BJ (cell line): Measurements from ENCODE around the gene THAP4. TPM values are rescaled to one million over a fixed set of nuclear protein-coding genes. Genes with fewer than 3 reads are reported as not detected.
"Not testable (repeated sequence)": the region's sequence is repeated elsewhere in the genome, so short reads cannot be mapped to it uniquely, and the experiment has no call there.

Experiments used
- CTCF ChIA-PET: fragments of 350-600 bp; formaldehyde crosslinking; extraction: SDS; loops from one replicate; lab custom pipeline; 2021; ENCODE audit warnings: antibody characterized with exemption, inconsistent platforms; lab: Yijun Ruan, JAX
- POLR2A ChIA-PET: fragments of 300-600 bp; sonication (Branson Sonifier 250); formaldehyde crosslinking; extraction: SDS; loops from one replicate; lab custom pipeline; 2021; ENCODE audit warnings: antibody characterized with exemption; lab: Charles Lee
- DNase-seq: peaks from one replicate; pipeline ENCODE4 v3.0.0-alpha.2; 2011; ENCODE audit warnings: low read depth
- H3K27me3 ChIP-seq: 2 replicates; pipeline ENCODE4 v1.6.0; 2011; ENCODE audit warnings: low read length; ENCODE audit not compliant: control insufficient read depth, insufficient read depth
- H3K36me3 ChIP-seq: 2 replicates; pipeline ENCODE4 v1.5.1; 2011; ENCODE audit warnings: low read length; ENCODE audit not compliant: control insufficient read depth, insufficient read depth
- H3K4me3 ChIP-seq: 2 replicates; pipeline ENCODE4 v1.5.1; 2011; ENCODE audit warnings: low read depth, mild to moderate bottlenecking, control low read depth, low read length
- polyA plus RNA-seq: library from polyadenylated mRNA; depleted of rRNA; stranded (reverse); fragments of >200 nt; gene quantifications from 2 replicates; pipeline ENCODE4 v1.2.3, GENCODE V29; 2011
- TF ChIP-seq, protein P1 (sequence below): IDR thresholded peaks from 2 replicates; pipeline ENCODE4 v1.5.1; 2011; ENCODE audit warnings: low read depth, mild to moderate bottlenecking, control low read depth, inconsistent platforms, low read length, moderate library complexity; ENCODE audit not compliant: insufficient read depth

THAP4 gene
- polyA plus RNA-seq, 1 experiment = 50.4 TPM

DNA sequence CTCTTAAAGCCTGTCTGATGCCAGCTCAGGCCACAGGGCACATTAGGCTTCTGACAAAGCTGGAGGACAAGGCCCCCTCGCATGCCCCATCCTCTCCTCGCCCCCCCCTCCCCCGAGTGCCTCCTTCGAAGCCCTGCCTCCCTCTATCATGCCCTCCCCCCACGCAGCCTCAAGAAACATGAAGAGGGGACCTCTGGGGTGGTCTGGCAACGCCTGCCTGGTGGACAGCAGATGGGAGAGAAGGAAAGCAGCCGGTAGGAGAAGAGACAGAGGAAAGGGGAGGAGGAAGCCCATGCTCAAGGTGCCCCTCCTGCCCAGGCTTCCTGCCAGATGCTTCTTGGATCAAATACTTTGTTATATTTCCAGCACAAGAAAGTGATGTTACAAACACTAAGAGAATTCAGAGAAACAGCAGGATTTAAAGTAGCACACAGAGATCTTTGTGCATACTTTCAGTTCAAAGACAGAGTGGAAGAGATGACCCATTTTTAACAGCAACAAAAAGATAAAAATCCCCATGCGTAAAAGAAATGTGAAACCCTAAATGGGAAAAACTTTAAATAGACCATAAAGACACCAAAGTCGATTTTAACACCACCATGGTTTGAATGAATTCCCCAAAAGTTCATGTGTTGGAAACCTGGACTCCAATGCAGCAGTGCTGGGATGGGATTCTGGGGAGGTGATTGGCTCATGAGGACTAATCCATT lies 59.4 kb downstream of the THAP4 start:
- ChIA-PET CTCF (no interaction called here), POLR2A (no interaction called here)
- Histone ChIP-seq H3K27me3 (no peaks in the 10 kb centered on the region), H3K36me3 (peaks cover 9% of the 10 kb centered on the region), H3K4me3 (no peak overlapping the region)
- DNase-seq = no peak
- TF ChIP-seq, protein P1, sequence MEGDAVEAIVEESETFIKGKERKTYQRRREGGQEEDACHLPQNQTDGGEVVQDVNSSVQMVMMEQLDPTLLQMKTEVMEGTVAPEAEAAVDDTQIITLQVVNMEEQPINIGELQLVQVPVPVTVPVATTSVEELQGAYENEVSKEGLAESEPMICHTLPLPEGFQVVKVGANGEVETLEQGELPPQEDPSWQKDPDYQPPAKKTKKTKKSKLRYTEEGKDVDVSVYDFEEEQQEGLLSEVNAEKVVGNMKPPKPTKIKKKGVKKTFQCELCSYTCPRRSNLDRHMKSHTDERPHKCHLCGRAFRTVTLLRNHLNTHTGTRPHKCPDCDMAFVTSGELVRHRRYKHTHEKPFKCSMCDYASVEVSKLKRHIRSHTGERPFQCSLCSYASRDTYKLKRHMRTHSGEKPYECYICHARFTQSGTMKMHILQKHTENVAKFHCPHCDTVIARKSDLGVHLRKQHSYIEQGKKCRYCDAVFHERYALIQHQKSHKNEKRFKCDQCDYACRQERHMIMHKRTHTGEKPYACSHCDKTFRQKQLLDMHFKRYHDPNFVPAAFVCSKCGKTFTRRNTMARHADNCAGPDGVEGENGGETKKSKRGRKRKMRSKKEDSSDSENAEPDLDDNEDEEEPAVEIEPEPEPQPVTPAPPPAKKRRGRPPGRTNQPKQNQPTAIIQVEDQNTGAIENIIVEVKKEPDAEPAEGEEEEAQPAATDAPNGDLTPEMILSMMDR = no peak

DNA sequence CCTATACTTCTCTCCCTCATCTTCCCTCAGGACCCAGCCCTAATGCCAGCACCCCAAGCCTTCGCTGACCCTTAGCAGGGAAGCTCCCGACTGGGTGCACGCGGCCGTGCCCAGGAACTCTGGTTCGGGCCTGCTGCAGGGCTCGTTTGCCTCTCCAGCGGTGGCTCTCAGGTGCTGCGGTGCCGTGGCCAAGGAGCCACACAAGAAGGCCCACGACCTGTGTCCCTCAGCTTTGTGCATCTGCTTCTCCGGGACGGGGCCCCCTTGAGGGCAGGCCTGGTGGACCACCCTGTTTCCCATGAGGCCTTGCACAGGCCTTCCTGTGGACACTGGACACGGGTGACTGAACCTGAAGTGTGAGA lies 60.7 kb downstream of the THAP4 start:
- H3K27me3 ChIP-seq = no peaks in the 10 kb centered on the region
- no peak overlapping the region for H3K4me3 ChIP-seq
- TF ChIP-seq, protein P1 = no peak
- CTCF ChIA-PET = no interaction called here
- H3K36me3 ChIP-seq = peaks cover 17% of the 10 kb centered on the region
- POLR2A ChIA-PET = no interaction called here
- no peak for DNase-seq

DNA sequence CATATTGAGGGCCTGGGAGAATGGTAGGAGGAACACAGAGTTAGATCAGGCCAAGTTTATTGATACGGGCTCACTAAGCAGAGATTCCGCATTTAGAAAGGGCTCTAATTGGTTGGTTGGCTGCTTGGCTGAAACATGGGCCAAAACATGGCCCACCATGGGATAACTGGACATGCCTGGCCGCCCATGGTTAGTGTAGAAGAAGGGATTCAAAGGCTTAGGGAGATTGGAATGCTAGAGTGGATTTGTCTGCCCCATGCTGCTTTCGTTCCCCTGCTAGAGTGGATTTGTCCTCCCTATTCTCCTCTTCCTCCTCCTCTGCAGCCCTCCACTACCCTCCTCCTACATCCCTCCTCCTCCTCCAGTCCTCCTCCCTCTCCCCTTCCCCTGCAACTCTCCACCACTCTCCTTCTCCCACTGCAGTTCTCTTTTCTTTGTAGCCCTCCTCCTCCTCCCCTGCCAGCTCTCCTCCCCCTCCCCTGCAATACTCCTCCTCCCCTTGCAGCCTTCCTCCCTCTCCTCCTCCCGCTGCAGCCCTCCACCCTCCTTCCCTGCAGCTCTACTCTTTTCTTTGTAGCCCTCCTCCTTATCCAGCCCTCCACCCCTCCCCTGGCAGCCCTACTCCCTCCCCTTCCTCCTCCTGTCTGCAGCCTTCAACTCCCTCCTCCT lies 61.2 kb downstream of the THAP4 start:
- H3K36me3 ChIP-seq = peaks cover 18% of the 10 kb centered on the region
- CTCF ChIA-PET = interaction anchor here (1.3 kb wide), 1 partner anchor 12 kb away, joined by 4 read pairs; no protein-coding TSS in a partner anchor
- no peak overlapping the region for H3K4me3 ChIP-seq
- no peak for DNase-seq
- POLR2A ChIA-PET = no interaction called here
- TF ChIP-seq, protein P1 = no peak
- H3K27me3 ChIP-seq = no peaks in the 10 kb centered on the region

DNA sequence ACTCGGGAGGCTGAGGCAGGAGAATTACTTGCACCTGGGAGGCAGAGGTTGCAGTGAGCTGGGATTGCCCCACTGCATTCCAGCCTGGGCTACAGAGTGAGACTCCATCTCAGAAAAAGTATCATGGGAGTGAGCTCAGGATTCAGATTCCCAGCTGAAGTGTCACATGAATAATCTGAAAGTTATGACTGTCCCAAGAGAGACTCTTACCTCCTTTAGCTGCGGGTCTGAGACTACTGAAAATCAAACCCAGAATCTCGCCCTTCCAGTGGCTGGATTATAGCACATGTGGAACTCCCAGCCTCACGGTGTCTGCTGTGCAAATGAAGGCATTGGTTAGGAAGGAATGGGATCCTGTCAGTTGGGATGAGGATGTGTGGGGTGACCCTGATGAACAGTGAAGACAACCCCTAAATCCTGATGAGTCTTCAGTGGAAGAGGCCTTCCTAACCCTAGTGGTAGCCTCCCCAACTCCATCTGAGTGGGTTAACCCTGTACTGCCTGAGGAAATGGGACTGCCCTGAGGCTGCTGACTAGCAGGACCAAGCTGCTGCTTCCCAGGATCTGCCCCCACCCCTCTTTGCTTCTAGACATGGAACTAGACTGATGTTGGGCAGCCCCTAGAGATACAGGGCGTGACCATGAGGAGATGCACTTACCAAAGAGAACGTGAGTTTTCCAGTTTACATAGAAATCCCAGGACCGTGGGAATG lies 61.9 kb downstream of the THAP4 start:
- no peaks in the 10 kb centered on the region for H3K27me3 ChIP-seq
- H3K4me3 ChIP-seq = no peak overlapping the region
- no peak for DNase-seq
- peaks cover 18% of the 10 kb centered on the region for H3K36me3 ChIP-seq
- POLR2A ChIA-PET = interaction anchor here (0.6 kb wide), 1 partner anchor 16 kb away, joined by 6 read pairs; no protein-coding TSS in a partner anchor
- TF ChIP-seq, protein P1 = no peak
- CTCF ChIA-PET = interaction anchor here (1.3 kb wide), 1 partner anchor 12 kb away, joined by 4 read pairs; no protein-coding TSS in a partner anchor

DNA sequence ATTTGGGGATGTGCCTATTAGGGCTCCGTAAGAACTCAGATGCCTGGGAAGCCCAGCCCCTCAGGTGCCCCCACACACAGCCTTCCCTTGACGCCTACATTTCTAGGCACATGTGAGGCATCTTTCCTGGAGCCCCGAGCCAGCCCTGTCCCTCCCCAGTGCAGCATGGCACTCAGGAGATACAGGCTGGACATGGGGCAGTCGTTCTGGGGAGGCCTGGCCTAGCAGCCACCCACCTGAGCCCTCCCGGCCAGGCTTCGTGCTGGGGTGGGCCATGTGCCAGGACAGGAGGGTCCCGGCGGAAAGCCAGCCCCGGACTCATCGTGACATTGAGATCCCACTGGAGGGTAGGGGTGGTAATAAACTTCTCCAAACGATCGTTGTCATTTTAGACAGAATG lies 63.2 kb downstream of the THAP4 start:
- TF ChIP-seq, protein P1 = no peak
- H3K36me3 ChIP-seq = peaks cover 18% of the 10 kb centered on the region
- no peaks in the 10 kb centered on the region for H3K27me3 ChIP-seq
- DNase-seq = no peak
- ChIA-PET POLR2A (no interaction called here), CTCF (no interaction called here)
- no peak overlapping the region for H3K4me3 ChIP-seq

DNA sequence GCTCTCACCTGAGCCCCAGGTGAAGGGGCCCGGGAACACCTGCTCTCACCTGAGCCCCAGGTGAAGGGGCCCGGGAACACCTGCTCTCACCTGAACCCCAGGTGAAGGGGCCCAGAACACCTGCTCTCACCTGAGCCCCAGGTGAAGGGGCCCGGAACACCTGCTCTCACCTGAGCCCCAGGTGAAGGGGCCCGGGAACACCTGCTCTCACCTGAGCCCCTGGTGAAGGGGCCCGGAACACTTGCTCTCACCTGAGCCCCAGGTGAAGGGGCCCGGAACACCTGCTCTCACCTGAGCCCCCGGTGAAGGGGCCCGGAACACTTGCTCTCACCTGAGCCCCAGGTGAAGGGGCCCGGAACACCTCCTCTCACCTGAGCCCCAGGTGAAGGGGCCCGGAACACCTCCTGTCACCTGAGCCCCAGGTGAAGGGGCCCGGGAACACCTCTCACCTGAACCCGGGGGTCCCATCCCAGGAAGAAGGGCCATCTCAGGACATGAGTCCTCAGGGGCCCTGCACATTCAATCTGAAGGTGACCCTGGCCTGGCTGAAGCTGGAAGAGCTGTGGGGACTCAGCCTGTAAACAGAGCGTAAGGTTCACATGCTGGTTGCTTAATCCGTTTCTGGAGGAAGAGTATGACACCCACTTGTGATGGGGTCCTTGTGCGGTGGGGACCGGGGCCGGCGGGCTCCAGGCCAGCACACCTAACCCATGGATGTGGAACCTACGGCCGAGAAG lies 63.9 kb downstream of the THAP4 start:
- H3K4me3 ChIP-seq, H3K27me3 ChIP-seq, CTCF ChIA-PET, DNase-seq, POLR2A ChIA-PET: not testable (repeated sequence)
- peaks cover 18% of the 10 kb centered on the region for H3K36me3 ChIP-seq
